ENCODE results near the gene MEX3D. TPM values are rescaled to one million over a fixed set of nuclear protein-coding genes. Genes with fewer than 3 reads are reported as not detected.

Gene MEX3D
- total RNA-seq, 4 donors from 2014 or later = 2.4 to 7.9 (median 5.3) TPM

- TF ChIP-seq CTCF (IDR thresholded peaks at IDR 0.05 in 4 of 5, conservative IDR thresholded peaks at IDR 0.05 in 1 of 5) = no peak
- no peak for TF ChIP-seq POLR2A (IDR thresholded peaks at IDR 0.05)
- Histone ChIP-seq H3K27ac (no peak overlapping the region), H3K9me3 (no peaks in the 10 kb centered on the region), H3K4me1 (no peaks in the 10 kb centered on the region), H3K4me3 (no peak overlapping the region), H3K36me3 (peaks cover 0 to 31% of the 10 kb centered on the region in 2 donors), H3K27me3 (no peaks in the 10 kb centered on the region)
- DNase-seq (no peak), ATAC-seq (no peak)
- intact Hi-C loops (cut with DNase I; ENCODE audit: low total_unique reads) (no loop called here), in situ Hi-C loops (cut with MboI; ENCODE audit: low sequenced_read_pairs in 4 of 4) (no loop called here)
Measured at GRCh38 chr19:1613808-1614570, 45.9 kb upstream of the MEX3D start.

GRCh38 chr19:1613146-1613545, 45.0 kb upstream of the MEX3D start:
- Histone ChIP-seq H3K27ac (no peak overlapping the region), H3K4me3 (no peak overlapping the region), H3K9me3 (no peaks in the 10 kb centered on the region), H3K4me1 (no peaks in the 10 kb centered on the region), H3K36me3 (peaks cover 0 to 31% of the 10 kb centered on the region in 2 donors), H3K27me3 (no peaks in the 10 kb centered on the region)
- intact Hi-C loops (cut with DNase I; ENCODE audit: low total_unique reads) (no loop called here), in situ Hi-C loops (cut with MboI; ENCODE audit: low sequenced_read_pairs in 4 of 4) (no loop called here)
- TF ChIP-seq POLR2A (IDR thresholded peaks at IDR 0.05) (no peak), CTCF (IDR thresholded peaks at IDR 0.05 in 4 of 5, conservative IDR thresholded peaks at IDR 0.05 in 1 of 5) (no peak)
- ATAC-seq = no peak
- no peak for DNase-seq

- in situ Hi-C loops (cut with MboI; ENCODE audit: low sequenced_read_pairs in 4 of 4) = no loop called here
- no peak for DNase-seq
Measured at GRCh38 chr19:1612114-1613086, 44.3 kb upstream of the MEX3D start.

GRCh38 chr19:1611353-1611752, 43.2 kb upstream of the MEX3D start:
- in situ Hi-C loops (cut with MboI; ENCODE audit: low sequenced_read_pairs in 4 of 4) = no loop called here
- no peaks in the 10 kb centered on the region for H3K27me3 ChIP-seq
- intact Hi-C loops (cut with DNase I; ENCODE audit: low total_unique reads) = no loop called here
- no peaks in the 10 kb centered on the region for H3K9me3 ChIP-seq
- H3K36me3 ChIP-seq = peaks cover 0 to 31% of the 10 kb centered on the region in 2 donors
- no peak overlapping the region for H3K27ac ChIP-seq
- DNase-seq = no peak
- peaks cover 2 to 5% of the 10 kb centered on the region in 2 donors for H3K4me1 ChIP-seq
- no peak for TF ChIP-seq CTCF (IDR thresholded peaks at IDR 0.05 in 4 of 5, conservative IDR thresholded peaks at IDR 0.05 in 1 of 5)
- TF ChIP-seq POLR2A (IDR thresholded peaks at IDR 0.05) = no peak
- no peak overlapping the region for H3K4me3 ChIP-seq
- ATAC-seq = no peak

More at GRCh38 chr19:1612114-1613086, 44.3 kb upstream of the MEX3D start:
- Histone ChIP-seq H3K27me3 (no peaks in the 10 kb centered on the region), H3K4me3 (no peak overlapping the region), H3K4me1 (no peaks in the 10 kb centered on the region), H3K36me3 (peaks cover 0 to 31% of the 10 kb centered on the region in 2 donors), H3K27ac (no peak overlapping the region), H3K9me3 (no peaks in the 10 kb centered on the region)
- TF ChIP-seq CTCF (IDR thresholded peaks at IDR 0.05 in 4 of 5, conservative IDR thresholded peaks at IDR 0.05 in 1 of 5) (no peak), POLR2A (IDR thresholded peaks at IDR 0.05) (no peak)
- no peak for ATAC-seq
- intact Hi-C loops (cut with DNase I; ENCODE audit: low total_unique reads) = no loop called here
